ENCODE results near the gene CLEC12A. TPM values are rescaled to one million over a fixed set of nuclear protein-coding genes. Genes with fewer than 3 reads are reported as not detected.

Gene CLEC12A
- under 1 TPM in 2 of 4 donors, not detected in 2; 0.49 to 0.98 TPM for total RNA-seq

- no peak for ATAC-seq
- H3K4me3 ChIP-seq, result no peak within 1 kb of the TSS
- no peaks in the 10 kb centered on the region for H3K36me3 ChIP-seq
- in situ Hi-C loops (cut with MboI; ENCODE audit: low sequenced_read_pairs in 4 of 4), result no loop called here
- no peaks in the 10 kb centered on the region for H3K4me1 ChIP-seq
- intact Hi-C loops (cut with DNase I; ENCODE audit: low total_unique reads), result no loop called here
- H3K9me3 ChIP-seq, result no peaks in the 10 kb centered on the region
- TF ChIP-seq CTCF (IDR thresholded peaks at IDR 0.05 in 4 of 5, conservative IDR thresholded peaks at IDR 0.05 in 1 of 5), result no peak
- TF ChIP-seq POLR2A (IDR thresholded peaks at IDR 0.05), result no peak
- H3K27me3 ChIP-seq, result no peaks in the 10 kb centered on the region
- DNase-seq, result no peak
- no peak within 1 kb of the TSS for H3K27ac ChIP-seq
These were observed at the start of gene CLEC12A for GRCh38 chr12:9971181-9971580. Gene CLEC12A (plus strand): TSS chr12:9971409. CDS start chr12:9971597, 188 bp downstream.

- H3K4me1 ChIP-seq, result no peaks in the 10 kb centered on the region
- no peaks in the 10 kb centered on the region for H3K27me3 ChIP-seq
- H3K36me3 ChIP-seq, result no peaks in the 10 kb centered on the region
- H3K27ac ChIP-seq, result no peak overlapping the region
- no peak for ATAC-seq
- H3K4me3 ChIP-seq, result no peak overlapping the region
- intact Hi-C loops (cut with DNase I; ENCODE audit: low total_unique reads), result no loop called here
- in situ Hi-C loops (cut with MboI; ENCODE audit: low sequenced_read_pairs in 4 of 4), result loop anchor here in 3 of 4 donors (10.0 kb wide), 2 partner anchors 108 to 178 kb away; no protein-coding TSS in a partner anchor
- H3K9me3 ChIP-seq, result no peaks in the 10 kb centered on the region
- TF ChIP-seq POLR2A (IDR thresholded peaks at IDR 0.05) (no peak), CTCF (IDR thresholded peaks at IDR 0.05 in 4 of 5, conservative IDR thresholded peaks at IDR 0.05 in 1 of 5) (no peak)
- DNase-seq, result no peak
These were observed 48.8 kb upstream of the CLEC12A start for GRCh38 chr12:9922429-9922828.

- H3K27me3 ChIP-seq, result no peaks in the 10 kb centered on the region
- intact Hi-C loops (cut with DNase I; ENCODE audit: low total_unique reads) (loop anchor here (1.0 kb wide), 2 partner anchors 112 to 177 kb away; no protein-coding TSS in a partner anchor), in situ Hi-C loops (cut with MboI; ENCODE audit: low sequenced_read_pairs in 4 of 4) (loop anchor here (5.0 to 10.0 kb wide), 3 partner anchors 111 to 181 kb away; no protein-coding TSS in a partner anchor)
- no peak overlapping the region for H3K27ac ChIP-seq
- ATAC-seq, result peak; percentile 30 to 61
- TF ChIP-seq POLR2A (IDR thresholded peaks at IDR 0.05) (no peak), CTCF (IDR thresholded peaks at IDR 0.05 in 4 of 5, conservative IDR thresholded peaks at IDR 0.05 in 1 of 5) (peak; percentile 32 to 50 (median 48))
- no peaks in the 10 kb centered on the region for H3K4me1 ChIP-seq
- peak overlapping the region in 2 of 4 donors; percentile 12 to 30 for H3K4me3 ChIP-seq
- no peaks in the 10 kb centered on the region for H3K36me3 ChIP-seq
- no peak for DNase-seq
- no peaks in the 10 kb centered on the region for H3K9me3 ChIP-seq
These were observed 45.4 kb upstream of the CLEC12A start for GRCh38 chr12:9925705-9926393.

GRCh38 chr12:9926876-9927275, 44.3 kb upstream of the CLEC12A start:
- TF ChIP-seq POLR2A (IDR thresholded peaks at IDR 0.05) (no peak), CTCF (IDR thresholded peaks at IDR 0.05 in 4 of 5, conservative IDR thresholded peaks at IDR 0.05 in 1 of 5) (no peak)
- ATAC-seq (no peak), DNase-seq (no peak)
- Histone ChIP-seq H3K4me1 (no peaks in the 10 kb centered on the region), H3K4me3 (no peak overlapping the region), H3K27ac (no peak overlapping the region), H3K9me3 (no peaks in the 10 kb centered on the region), H3K27me3 (no peaks in the 10 kb centered on the region), H3K36me3 (no peaks in the 10 kb centered on the region)
- intact Hi-C loops (cut with DNase I; ENCODE audit: low total_unique reads), result loop anchor here (1.0 kb wide), 1 partner anchor 113 kb away; no protein-coding TSS in a partner anchor
- in situ Hi-C loops (cut with MboI; ENCODE audit: low sequenced_read_pairs in 4 of 4), result loop anchor here (5.0 to 10.0 kb wide), 3 partner anchors 112 to 182 kb away; no protein-coding TSS in a partner anchor
